ENCODE results near the gene TNRC18. TPM values are rescaled to one million over a fixed set of nuclear protein-coding genes. Genes with fewer than 3 reads are reported as not detected.

TNRC18 gene
- polyA plus RNA-seq, 1 of the 3 experiments (the other 2 are of a cell fraction): 34.4 TPM

DNA sequence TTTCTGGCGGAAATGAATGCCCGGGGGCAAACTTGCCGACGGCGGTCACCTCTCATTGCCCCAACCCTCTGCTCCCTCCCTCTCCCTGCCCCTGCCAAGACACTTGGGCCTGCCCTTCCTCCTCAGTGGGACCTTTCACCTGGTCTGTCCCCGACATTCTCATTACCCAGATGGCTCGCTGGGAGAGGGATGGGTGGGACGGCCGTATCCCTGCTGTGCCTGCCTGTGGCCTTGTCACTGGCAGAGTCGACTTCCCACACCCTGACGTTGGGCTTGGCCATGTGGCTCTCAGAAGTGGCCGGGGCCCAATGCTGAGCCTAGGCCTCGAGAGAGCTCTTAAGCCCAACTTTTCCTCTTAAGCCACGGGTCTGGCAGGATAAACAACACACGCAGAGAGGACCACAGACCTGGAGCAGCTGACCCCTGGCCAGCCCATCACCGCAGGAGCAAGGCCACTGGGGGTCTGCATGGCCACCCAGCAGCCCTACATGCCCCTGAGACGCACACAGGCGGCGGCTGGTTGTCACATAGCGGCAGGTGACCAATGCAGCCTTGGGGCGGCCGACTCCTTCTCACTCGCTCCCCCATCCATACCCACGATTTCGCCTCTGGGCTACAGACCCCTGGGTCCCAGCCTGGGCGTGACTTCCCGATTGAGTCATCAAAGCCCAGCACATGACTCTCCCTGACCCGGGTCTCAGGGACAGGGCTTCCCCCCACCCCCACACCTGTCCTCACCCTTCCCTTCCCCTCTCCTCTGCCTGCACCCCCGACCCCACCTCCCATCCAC, 100.8 kb downstream of the TNRC18 start:
- TF ChIP-seq, protein P1, sequence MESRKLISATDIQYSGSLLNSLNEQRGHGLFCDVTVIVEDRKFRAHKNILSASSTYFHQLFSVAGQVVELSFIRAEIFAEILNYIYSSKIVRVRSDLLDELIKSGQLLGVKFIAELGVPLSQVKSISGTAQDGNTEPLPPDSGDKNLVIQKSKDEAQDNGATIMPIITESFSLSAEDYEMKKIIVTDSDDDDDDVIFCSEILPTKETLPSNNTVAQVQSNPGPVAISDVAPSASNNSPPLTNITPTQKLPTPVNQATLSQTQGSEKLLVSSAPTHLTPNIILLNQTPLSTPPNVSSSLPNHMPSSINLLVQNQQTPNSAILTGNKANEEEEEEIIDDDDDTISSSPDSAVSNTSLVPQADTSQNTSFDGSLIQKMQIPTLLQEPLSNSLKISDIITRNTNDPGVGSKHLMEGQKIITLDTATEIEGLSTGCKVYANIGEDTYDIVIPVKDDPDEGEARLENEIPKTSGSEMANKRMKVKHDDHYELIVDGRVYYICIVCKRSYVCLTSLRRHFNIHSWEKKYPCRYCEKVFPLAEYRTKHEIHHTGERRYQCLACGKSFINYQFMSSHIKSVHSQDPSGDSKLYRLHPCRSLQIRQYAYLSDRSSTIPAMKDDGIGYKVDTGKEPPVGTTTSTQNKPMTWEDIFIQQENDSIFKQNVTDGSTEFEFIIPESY (IDR thresholded peaks at IDR 0.05; ENCODE audit: borderline replicate concordance, low read depth): no peak
- TF ChIP-seq RCOR1 (IDR thresholded peaks at IDR 0.05; ENCODE audit: low read length) (no peak), YY1 (IDR thresholded peaks at IDR 0.05; ENCODE audit: low read depth) (no peak)
- H4K20me1 ChIP-seq (ENCODE audit: insufficient read depth): peaks cover under 1% of the 10 kb centered on the region; the same call in 1 of the 2 replicates
- no peak overlapping the region for H2AFZ ChIP-seq (ENCODE audit: low read depth)
- H3K9ac ChIP-seq: no peak overlapping the region
- H3K27me3 ChIP-seq (ENCODE audit: insufficient read depth): no peaks in the 10 kb centered on the region
- CTCF ChIA-PET: interaction anchor here (0.8 kb wide), 1 partner anchor 83 kb away, joined by 3 read pairs; no protein-coding TSS in a partner anchor
- H3K4me3 ChIP-seq (ENCODE audit: low read depth in 2 of 2, low read length in 1 of 2): no peak overlapping the region
- peaks cover 21% of the 10 kb centered on the region for H3K79me2 ChIP-seq (ENCODE audit: insufficient read depth)
- peaks cover 0 to 2% of the 10 kb centered on the region in 2 experiments; a peak in 1 of 4 replicates for H3K4me1 ChIP-seq (ENCODE audit: control insufficient read depth in 1 of 2, insufficient read depth in 2 of 2, low read depth in 1 of 2, low read length in 1 of 2)
- peaks cover 32 to 63% of the 10 kb centered on the region in 2 experiments for H3K36me3 ChIP-seq (replicated peaks in 1 of 2; ENCODE audit: control insufficient read depth in 1 of 2, insufficient read depth in 2 of 2, low read length in 1 of 2)
- H3K27ac ChIP-seq (ENCODE audit: low read depth in 2 of 2, low read length in 1 of 2): no peak overlapping the region
- peaks cover 8% of the 10 kb centered on the region for H3K9me3 ChIP-seq
- peak; percentile 27 for DNase-seq
- H3K9me2 ChIP-seq: no peaks in the 10 kb centered on the region
- whole genome bisulfite sequencing (ENCODE audit: low lambda C conversion rate): 93% methylated on average over 25 of the region's 29 CpGs
- POLR2A ChIA-PET: no interaction called here
- H3K4me2 ChIP-seq: no peak overlapping the region
- H3F3A ChIP-seq (replicated peaks; ENCODE audit: insufficient read depth): peaks cover 11% of the 10 kb centered on the region

DNA sequence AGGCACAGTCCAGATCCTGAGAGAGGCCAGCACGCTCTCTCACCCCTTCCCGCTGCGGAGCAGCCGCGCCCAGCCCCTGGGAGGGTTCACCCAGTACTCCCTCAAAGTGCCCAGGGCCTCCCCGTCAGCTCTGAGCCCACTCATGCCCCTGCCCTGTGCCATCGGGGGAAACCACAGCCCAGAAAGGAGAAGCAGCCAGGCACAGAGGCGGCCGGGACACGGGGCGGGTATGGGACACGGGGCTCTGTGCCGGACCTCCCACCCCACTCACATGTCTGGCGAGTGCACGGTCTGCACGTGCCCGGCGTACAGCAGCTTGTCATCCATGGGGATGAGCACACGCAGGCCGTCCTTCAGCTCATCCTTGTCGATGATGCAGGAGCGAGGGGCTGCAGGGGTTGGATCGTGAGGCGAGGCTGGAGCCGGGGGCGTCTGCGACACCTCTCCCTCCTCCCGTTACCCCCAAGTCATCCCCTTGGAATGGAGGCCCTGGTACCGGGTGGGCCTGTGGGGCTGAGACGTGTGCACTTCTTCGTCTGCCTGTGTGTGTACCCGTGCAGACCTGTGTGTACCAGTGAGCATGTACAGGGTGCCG, 102.7 kb downstream of the TNRC18 start:
- Histone ChIP-seq H3K4me2 (no peak overlapping the region), H2AFZ (ENCODE audit: low read depth) (no peak overlapping the region), H3K9ac (no peak overlapping the region), H3K4me1 (ENCODE audit: control insufficient read depth in 1 of 2, insufficient read depth in 2 of 2, low read depth in 1 of 2, low read length in 1 of 2) (no peaks in the 10 kb centered on the region), H3K4me3 (ENCODE audit: low read depth in 2 of 2, low read length in 1 of 2) (no peak overlapping the region), H3K9me2 (no peaks in the 10 kb centered on the region), H3K36me3 (replicated peaks in 1 of 2; ENCODE audit: control insufficient read depth in 1 of 2, insufficient read depth in 2 of 2, low read length in 1 of 2) (peaks cover 40 to 64% of the 10 kb centered on the region in 2 experiments), H3K27me3 (ENCODE audit: insufficient read depth) (no peaks in the 10 kb centered on the region), H3K9me3 (peaks cover 8% of the 10 kb centered on the region), H3K27ac (ENCODE audit: low read depth in 2 of 2, low read length in 1 of 2) (no peak overlapping the region), H3K79me2 (ENCODE audit: insufficient read depth) (peaks cover 14% of the 10 kb centered on the region; the same call in 1 of the 2 replicates), H3F3A (replicated peaks; ENCODE audit: insufficient read depth) (peaks cover 7% of the 10 kb centered on the region), H4K20me1 (ENCODE audit: insufficient read depth) (no peaks in the 10 kb centered on the region)
- ChIA-PET POLR2A (no interaction called here), CTCF (interaction anchor here (1.3 kb wide), 1 partner anchor 81 kb away, joined by 3 read pairs; no protein-coding TSS in a partner anchor)
- DNase-seq: no peak
- WGBS (ENCODE audit: low lambda C conversion rate): 98% methylated on average over 29 of the region's 33 CpGs
- TF ChIP-seq EP300 (IDR thresholded peaks at IDR 0.05; ENCODE audit: borderline replicate concordance in 1 of 2, low read depth in 1 of 2, low read length in 1 of 2) (no peak), NFIC (IDR thresholded peaks at IDR 0.05; ENCODE audit: borderline replicate concordance) (no peak), YY1 (IDR thresholded peaks at IDR 0.05; ENCODE audit: low read depth) (no peak), CTCF (IDR thresholded peaks at IDR 0.05) (no peak), SMC3 (IDR thresholded peaks at IDR 0.05; ENCODE audit: low read depth, low read length) (no peak), MAX (IDR thresholded peaks at IDR 0.05; ENCODE audit: low read depth) (no peak), FOXJ3 (CRISPR knock-in tag; IDR thresholded peaks at IDR 0.05) (no peak), RXRA (IDR thresholded peaks at IDR 0.05; ENCODE audit: borderline replicate concordance, low read depth) (no peak), TCF12 (IDR thresholded peaks at IDR 0.05) (no peak), PBX3 (IDR thresholded peaks at IDR 0.05) (no peak), MEF2A (IDR thresholded peaks at IDR 0.05; ENCODE audit: borderline replicate concordance, low read depth) (no peak)
- TF ChIP-seq, protein P1 (IDR thresholded peaks at IDR 0.05; ENCODE audit: borderline replicate concordance, low read depth): no peak

Measured in SK-N-SH (cell line).